Measurements from ENCODE around the gene OLIG2. TPM values are rescaled to one million over a fixed set of nuclear protein-coding genes. Genes with fewer than 3 reads are reported as not detected.

The OLIG2 gene
- total RNA-seq, 1 donor = not detected

DNA sequence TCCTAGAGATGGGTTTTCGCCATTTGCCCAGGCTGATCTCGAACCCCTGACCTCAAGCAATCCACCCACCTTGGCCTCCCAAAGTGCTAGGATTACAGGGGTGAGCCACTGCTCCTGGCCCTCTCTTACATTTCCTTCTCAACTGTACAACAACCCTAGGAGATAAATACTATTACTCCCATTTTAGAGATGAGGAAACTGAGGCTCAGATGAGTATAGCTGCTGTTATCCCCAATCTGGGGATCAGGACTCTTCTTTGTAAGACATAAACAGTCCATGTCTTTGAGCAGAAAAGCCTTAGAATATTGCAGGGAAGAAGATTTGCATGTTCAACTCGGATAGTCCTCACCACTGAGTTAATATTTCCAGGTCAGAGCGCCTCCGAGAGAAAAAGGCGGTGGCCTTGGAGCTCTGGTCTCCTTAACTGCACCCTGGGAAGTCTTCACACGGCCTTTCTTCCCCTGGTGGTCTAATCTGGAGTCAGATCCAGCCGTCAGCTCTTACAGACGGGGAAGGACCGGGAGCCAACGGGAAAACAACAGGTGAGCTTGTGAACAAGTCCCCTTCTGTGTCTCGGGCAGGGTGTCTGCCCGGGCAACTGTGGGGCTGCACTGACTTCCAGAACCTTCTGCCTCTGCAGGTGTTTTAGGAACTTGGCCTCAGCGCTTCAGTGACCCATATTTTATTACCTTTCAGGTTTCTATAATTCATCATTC is 38.3 kb downstream of the OLIG2 start:
- no peak overlapping the region for H2AFZ ChIP-seq (ENCODE audit: low read length)
- peaks cover 73% of the 10 kb centered on the region for H3K27me3 ChIP-seq (ENCODE audit: insufficient read depth, low read length)
- no peaks in the 10 kb centered on the region for H3K79me2 ChIP-seq (ENCODE audit: insufficient read depth, low read length)
- no peak overlapping the region for H3K4me2 ChIP-seq (ENCODE audit: insufficient read depth, low read length)
- H3K4me3 ChIP-seq (ENCODE audit: insufficient read depth, low read length) = no peak overlapping the region
- TF ChIP-seq, protein P1, sequence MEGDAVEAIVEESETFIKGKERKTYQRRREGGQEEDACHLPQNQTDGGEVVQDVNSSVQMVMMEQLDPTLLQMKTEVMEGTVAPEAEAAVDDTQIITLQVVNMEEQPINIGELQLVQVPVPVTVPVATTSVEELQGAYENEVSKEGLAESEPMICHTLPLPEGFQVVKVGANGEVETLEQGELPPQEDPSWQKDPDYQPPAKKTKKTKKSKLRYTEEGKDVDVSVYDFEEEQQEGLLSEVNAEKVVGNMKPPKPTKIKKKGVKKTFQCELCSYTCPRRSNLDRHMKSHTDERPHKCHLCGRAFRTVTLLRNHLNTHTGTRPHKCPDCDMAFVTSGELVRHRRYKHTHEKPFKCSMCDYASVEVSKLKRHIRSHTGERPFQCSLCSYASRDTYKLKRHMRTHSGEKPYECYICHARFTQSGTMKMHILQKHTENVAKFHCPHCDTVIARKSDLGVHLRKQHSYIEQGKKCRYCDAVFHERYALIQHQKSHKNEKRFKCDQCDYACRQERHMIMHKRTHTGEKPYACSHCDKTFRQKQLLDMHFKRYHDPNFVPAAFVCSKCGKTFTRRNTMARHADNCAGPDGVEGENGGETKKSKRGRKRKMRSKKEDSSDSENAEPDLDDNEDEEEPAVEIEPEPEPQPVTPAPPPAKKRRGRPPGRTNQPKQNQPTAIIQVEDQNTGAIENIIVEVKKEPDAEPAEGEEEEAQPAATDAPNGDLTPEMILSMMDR (IDR thresholded peaks at IDR 0.05; ENCODE audit: extremely low read depth, low read depth, low read length) = no peak
- H3K9me3 ChIP-seq (ENCODE audit: low read depth, low read length) = peaks cover 1% of the 10 kb centered on the region
- no peak overlapping the region for H3K27ac ChIP-seq (ENCODE audit: low read depth, low read length)
- no peaks in the 10 kb centered on the region for H3K4me1 ChIP-seq (ENCODE audit: insufficient read depth, low read length)
- H3K36me3 ChIP-seq (ENCODE audit: insufficient read depth, low read length) = no peaks in the 10 kb centered on the region
- H4K20me1 ChIP-seq (ENCODE audit: insufficient read depth, low read length) = no peaks in the 10 kb centered on the region
- no peak for DNase-seq (ENCODE audit: insufficient read length, low spot score, missing footprints)

DNA sequence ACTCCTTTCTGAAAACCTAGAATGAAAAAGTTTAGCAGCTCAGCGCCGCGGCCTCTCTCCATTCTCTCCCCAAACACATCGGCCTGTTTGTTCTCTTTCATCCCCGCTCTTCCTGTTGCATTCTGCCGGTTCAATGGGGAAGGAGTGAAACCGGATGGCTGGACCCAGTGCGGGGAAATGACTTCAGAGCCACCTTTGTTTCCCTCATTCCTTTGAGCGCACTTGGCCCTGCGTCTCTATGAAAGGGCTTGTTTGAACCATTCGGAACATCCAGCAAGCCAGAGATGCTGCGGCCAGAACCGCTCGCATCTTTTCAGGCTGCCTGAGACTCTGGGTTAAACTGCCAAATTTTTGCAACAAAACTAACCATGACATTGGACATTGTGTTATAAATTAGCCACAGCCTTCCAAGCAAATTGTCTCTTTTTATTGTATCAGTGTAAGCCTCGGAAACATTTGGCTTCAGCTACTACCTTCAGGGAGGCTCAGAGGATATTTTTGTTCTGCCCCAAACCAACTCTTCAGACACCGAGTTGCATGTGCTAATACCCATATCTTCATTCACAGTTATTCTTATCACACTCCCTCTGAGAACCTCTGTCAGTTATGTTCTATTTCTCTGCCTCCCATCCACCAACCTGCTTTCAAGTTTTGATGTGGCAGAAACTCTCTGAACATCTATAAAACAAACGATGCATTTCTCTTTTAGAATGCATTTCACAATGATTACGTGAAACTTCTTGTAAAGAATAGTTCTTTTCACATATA is 39.1 kb downstream of the OLIG2 start:
- Histone ChIP-seq H3K27ac (ENCODE audit: low read depth, low read length) (no peak overlapping the region), H2AFZ (ENCODE audit: low read length) (no peak overlapping the region), H3K27me3 (ENCODE audit: insufficient read depth, low read length) (peaks cover 74% of the 10 kb centered on the region), H3K36me3 (ENCODE audit: insufficient read depth, low read length) (no peaks in the 10 kb centered on the region), H3K4me2 (ENCODE audit: insufficient read depth, low read length) (no peak overlapping the region), H3K79me2 (ENCODE audit: insufficient read depth, low read length) (no peaks in the 10 kb centered on the region), H3K4me1 (ENCODE audit: insufficient read depth, low read length) (no peaks in the 10 kb centered on the region), H4K20me1 (ENCODE audit: insufficient read depth, low read length) (no peaks in the 10 kb centered on the region), H3K4me3 (ENCODE audit: insufficient read depth, low read length) (no peak overlapping the region), H3K9me3 (ENCODE audit: low read depth, low read length) (peaks cover 3% of the 10 kb centered on the region)
- TF ChIP-seq, protein P1 (IDR thresholded peaks at IDR 0.05; ENCODE audit: extremely low read depth, low read depth, low read length) = no peak
- DNase-seq (ENCODE audit: insufficient read length, low spot score, missing footprints) = no peak

DNA sequence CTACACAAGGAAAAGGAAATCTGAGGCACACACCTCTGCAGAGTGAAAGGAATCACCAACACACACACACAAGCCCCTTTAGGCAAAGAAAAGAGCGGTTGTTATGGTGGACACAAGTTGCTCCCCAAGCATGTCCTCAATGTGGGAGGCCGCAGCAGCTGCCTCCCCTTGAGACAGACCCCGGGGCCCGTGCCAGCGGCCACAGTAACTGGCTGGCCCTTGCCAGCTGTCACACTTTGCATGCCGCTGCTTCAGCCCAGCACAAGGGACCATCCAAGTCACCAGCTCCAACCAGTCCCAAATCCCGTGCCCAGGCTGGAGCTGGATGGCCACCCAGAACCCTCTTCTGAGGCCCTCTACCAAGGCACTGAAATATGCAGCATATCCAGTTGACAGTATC is 41.3 kb downstream of the OLIG2 start:
- Histone ChIP-seq H3K27ac (ENCODE audit: low read depth, low read length) (no peak overlapping the region), H3K9me3 (ENCODE audit: low read depth, low read length) (peaks cover 3% of the 10 kb centered on the region), H3K36me3 (ENCODE audit: insufficient read depth, low read length) (no peaks in the 10 kb centered on the region), H3K79me2 (ENCODE audit: insufficient read depth, low read length) (no peaks in the 10 kb centered on the region), H3K4me3 (ENCODE audit: insufficient read depth, low read length) (no peak overlapping the region), H3K27me3 (ENCODE audit: insufficient read depth, low read length) (peaks cover 81% of the 10 kb centered on the region), H3K4me2 (ENCODE audit: insufficient read depth, low read length) (no peak overlapping the region), H2AFZ (ENCODE audit: low read length) (no peak overlapping the region), H4K20me1 (ENCODE audit: insufficient read depth, low read length) (no peaks in the 10 kb centered on the region), H3K4me1 (ENCODE audit: insufficient read depth, low read length) (no peaks in the 10 kb centered on the region)
- no peak for DNase-seq (ENCODE audit: insufficient read length, low spot score, missing footprints)
- TF ChIP-seq, protein P1 (IDR thresholded peaks at IDR 0.05; ENCODE audit: extremely low read depth, low read depth, low read length) = no peak

GRCh38 chr21:33067457-33067856 is 41.7 kb downstream of the OLIG2 start:
- Histone ChIP-seq H3K4me3 (ENCODE audit: insufficient read depth, low read length) (no peak overlapping the region), H2AFZ (ENCODE audit: low read length) (no peak overlapping the region), H3K4me2 (ENCODE audit: insufficient read depth, low read length) (no peak overlapping the region), H3K27ac (ENCODE audit: low read depth, low read length) (no peak overlapping the region), H3K4me1 (ENCODE audit: insufficient read depth, low read length) (no peaks in the 10 kb centered on the region), H3K36me3 (ENCODE audit: insufficient read depth, low read length) (no peaks in the 10 kb centered on the region), H4K20me1 (ENCODE audit: insufficient read depth, low read length) (no peaks in the 10 kb centered on the region), H3K27me3 (ENCODE audit: insufficient read depth, low read length) (peaks cover 85% of the 10 kb centered on the region), H3K79me2 (ENCODE audit: insufficient read depth, low read length) (no peaks in the 10 kb centered on the region), H3K9me3 (ENCODE audit: low read depth, low read length) (peaks cover 3% of the 10 kb centered on the region)
- TF ChIP-seq, protein P1 (IDR thresholded peaks at IDR 0.05; ENCODE audit: extremely low read depth, low read depth, low read length) = no peak
- no peak for DNase-seq (ENCODE audit: insufficient read length, low spot score, missing footprints)
